OCI-LY1 (cell line): ENCODE measurements around the gene FBXL17.

Experiments
- H2AFZ ChIP-seq: fragments of 200-600 bp; sonication (generic), shearing (Covaris generic); 2 replicates; pipeline ENCODE4 v1.6.0; 2014; ENCODE audit warnings: antibody characterized with exemption, mild to moderate bottlenecking, low read length
- H3F3A ChIP-seq: fragments of 200-600 bp; sonication (generic), shearing (Covaris generic); 2 replicates; pipeline ENCODE4 v1.6.0; 2014; ENCODE audit warnings: mild to moderate bottlenecking, antibody characterized with exemption, low read length, moderate library complexity; ENCODE audit not compliant: insufficient read depth
- H3K27ac ChIP-seq: fragments of 200-600 bp; sonication (generic); 2 replicates; pipeline ENCODE4 v1.5.1; 2014; ENCODE audit warnings: low read length, mixed run types, mild to moderate bottlenecking, low read depth; ENCODE audit not compliant: poor library complexity, severe bottlenecking
- H3K27me3 ChIP-seq: fragments of 200-600 bp; sonication (generic); 2 replicates; pipeline ENCODE4 v1.6.0; 2014; ENCODE audit warnings: antibody characterized with exemption, mild to moderate bottlenecking, low read length, moderate library complexity; ENCODE audit not compliant: insufficient read depth
- H3K36me3 ChIP-seq: fragments of 200-600 bp; sonication (generic); 2 replicates; pipeline ENCODE4 v1.6.1; 2014; ENCODE audit warnings: mild to moderate bottlenecking, antibody characterized with exemption, low read length, moderate library complexity, mixed read lengths; ENCODE audit not compliant: insufficient read depth
- H3K4me1 ChIP-seq: fragments of 200-600 bp; sonication (generic); 2 replicates; pipeline ENCODE4 v1.5.1; 2014; ENCODE audit warnings: mild to moderate bottlenecking, low read length, moderate library complexity; ENCODE audit not compliant: insufficient read depth, severe bottlenecking
- H3K4me2 ChIP-seq: fragments of 200-600 bp; sonication (generic), shearing (Covaris generic); 2 replicates; pipeline ENCODE4 v1.6.1; 2014; ENCODE audit warnings: low read length
- H3K4me3 ChIP-seq: fragments of 200-600 bp; sonication (generic); 2 replicates; pipeline ENCODE4 v1.5.1; 2014; ENCODE audit warnings: low read length, low read depth, mild to moderate bottlenecking, mixed read lengths; ENCODE audit not compliant: poor library complexity, severe bottlenecking
- H3K79me2 ChIP-seq: fragments of 200-600 bp; shearing (Covaris generic); 2 replicates; pipeline ENCODE4 v1.6.1; 2016; ENCODE audit warnings: mixed run types, low read length, mixed read lengths; ENCODE audit not compliant: insufficient read depth
- H3K9ac ChIP-seq: fragments of 200-600 bp; sonication (generic), shearing (Covaris generic); 2 replicates; pipeline ENCODE4 v1.6.1; 2014; ENCODE audit warnings: mild to moderate bottlenecking, low read length, mixed read lengths
- H3K9me2 ChIP-seq: fragments of 200-600 bp; sonication (generic), shearing (Covaris generic); 2 replicates; pipeline ENCODE4 v1.6.1; 2014; ENCODE audit warnings: low read depth, mild to moderate bottlenecking, low read length, mixed read lengths
- H3K9me3 ChIP-seq: fragments of 200-600 bp; shearing (Covaris generic); 2 replicates; pipeline ENCODE4 v1.6.1; 2014; ENCODE audit warnings: low read length, mixed read lengths
- H4K20me1 ChIP-seq: fragments of 200-600 bp; sonication (generic), shearing (Covaris generic); 2 replicates; pipeline ENCODE4 v1.6.0; 2016; ENCODE audit warnings: mild to moderate bottlenecking, low read length; ENCODE audit not compliant: insufficient read depth
- CTCF ChIP-seq: fragments of 200-600 bp; sonication (generic), shearing (Covaris generic); IDR thresholded peaks from 2 replicates; pipeline ENCODE4 v1.5.1; 2017; ENCODE audit warnings: mild to moderate bottlenecking, antibody characterized with exemption, low read length, moderate library complexity, mixed read lengths
- EZH2 ChIP-seq: fragments of 200-600 bp; sonication (generic), shearing (Covaris generic); IDR thresholded peaks from 2 replicates; pipeline ENCODE4 v1.8.0; 2017; ENCODE audit warnings: borderline replicate concordance, mixed run types, mild to moderate bottlenecking, antibody characterized with exemption, low read length, moderate library complexity, mixed read lengths

The FBXL17 gene

GRCh38 chr5:107858788-107859187, 523.1 kb downstream of the FBXL17 start:
- H3K27ac ChIP-seq = no peak overlapping the region
- H3K27me3 ChIP-seq = no peaks in the 10 kb centered on the region
- no peak overlapping the region for H3K9ac ChIP-seq
- no peaks in the 10 kb centered on the region for H3K79me2 ChIP-seq
- TF ChIP-seq EZH2 (no peak), CTCF (no peak)
- no peak overlapping the region for H3K4me3 ChIP-seq
- no peaks in the 10 kb centered on the region for H3K9me2 ChIP-seq
- H3F3A ChIP-seq = no peaks in the 10 kb centered on the region
- H4K20me1 ChIP-seq = no peaks in the 10 kb centered on the region
- no peak overlapping the region for H3K4me2 ChIP-seq
- no peaks in the 10 kb centered on the region for H3K9me3 ChIP-seq
- no peaks in the 10 kb centered on the region for H3K36me3 ChIP-seq
- H2AFZ ChIP-seq = no peak overlapping the region
- H3K4me1 ChIP-seq = no peaks in the 10 kb centered on the region

GRCh38 chr5:107858324-107858723, 523.6 kb downstream of the FBXL17 start:
- no peaks in the 10 kb centered on the region for H3K79me2 ChIP-seq
- no peaks in the 10 kb centered on the region for H3K27me3 ChIP-seq
- H3K36me3 ChIP-seq = no peaks in the 10 kb centered on the region
- no peak overlapping the region for H3K4me2 ChIP-seq
- H2AFZ ChIP-seq = no peak overlapping the region
- TF ChIP-seq CTCF (no peak), EZH2 (no peak)
- H3K9me3 ChIP-seq = no peaks in the 10 kb centered on the region
- H3K9ac ChIP-seq = no peak overlapping the region
- H3K27ac ChIP-seq = no peak overlapping the region
- no peaks in the 10 kb centered on the region for H3K9me2 ChIP-seq
- no peak overlapping the region for H3K4me3 ChIP-seq
- H3F3A ChIP-seq = no peaks in the 10 kb centered on the region
- no peaks in the 10 kb centered on the region for H3K4me1 ChIP-seq
- no peaks in the 10 kb centered on the region for H4K20me1 ChIP-seq

GRCh38 chr5:107857785-107858184, 524.1 kb downstream of the FBXL17 start:
- H4K20me1 ChIP-seq = no peaks in the 10 kb centered on the region
- H3K4me3 ChIP-seq = no peak overlapping the region
- TF ChIP-seq CTCF = no peak
- TF ChIP-seq EZH2 = no peak
- H3K9me2 ChIP-seq = no peaks in the 10 kb centered on the region
- H3K36me3 ChIP-seq = no peaks in the 10 kb centered on the region
- no peaks in the 10 kb centered on the region for H3K79me2 ChIP-seq
- H3K27ac ChIP-seq = no peak overlapping the region
- no peak overlapping the region for H3K9ac ChIP-seq
- H3F3A ChIP-seq = no peaks in the 10 kb centered on the region
- no peaks in the 10 kb centered on the region for H3K27me3 ChIP-seq
- no peaks in the 10 kb centered on the region for H3K4me1 ChIP-seq
- H3K9me3 ChIP-seq = no peaks in the 10 kb centered on the region
- no peak overlapping the region for H3K4me2 ChIP-seq
- no peak overlapping the region for H2AFZ ChIP-seq
